ENCODE results near the gene APBA3. TPM values are rescaled to one million over a fixed set of nuclear protein-coding genes. Genes with fewer than 3 reads are reported as not detected.

Gene APBA3
- total RNA-seq, 4 donors from 2014 or later: 12.9 to 26.5 (median 22.7) TPM

- H3K4me3 ChIP-seq: no peak overlapping the region
- H3K9me3 ChIP-seq: peaks cover 0 to 22% (median 14%) of the 10 kb centered on the region in 3 donors
- TF ChIP-seq POLR2A (IDR thresholded peaks at IDR 0.05) (no peak), CTCF (IDR thresholded peaks at IDR 0.05) (no peak)
- WGBS, 2 donors: 90 to 100% methylated on average over 1 to 2 of the region's 13 CpGs
- H3K36me3 ChIP-seq: no peaks in the 10 kb centered on the region
- DNase-seq: no peak
- H3K4me1 ChIP-seq: peaks cover 6 to 16% (median 12%) of the 10 kb centered on the region in 3 donors
- H3K27ac ChIP-seq: no peak overlapping the region
- peaks cover 0 to 71% (median 0%) of the 10 kb centered on the region in 4 donors for H3K27me3 ChIP-seq
- intact Hi-C loops (cut with DNase I): no loop called here
Measured at GRCh38 chr19:3782903-3783302, 21.4 kb upstream of the APBA3 start.

- WGBS, 2 donors: 86 to 100% methylated on average over 1 of the region's 1 CpG
- DNase-seq: no peak
- H3K4me3 ChIP-seq: no peak overlapping the region
- peaks cover 0 to 68% (median 0%) of the 10 kb centered on the region in 4 donors for H3K27me3 ChIP-seq
- no peak for TF ChIP-seq POLR2A (IDR thresholded peaks at IDR 0.05)
- no peak for TF ChIP-seq CTCF (IDR thresholded peaks at IDR 0.05)
- no peak overlapping the region for H3K27ac ChIP-seq
- intact Hi-C loops (cut with DNase I): no loop called here
- peaks cover 6 to 16% (median 12%) of the 10 kb centered on the region in 3 donors for H3K4me1 ChIP-seq
- H3K9me3 ChIP-seq: peaks cover 0 to 22% (median 14%) of the 10 kb centered on the region in 3 donors
- no peaks in the 10 kb centered on the region for H3K36me3 ChIP-seq
Measured at GRCh38 chr19:3782330-3782729, 20.8 kb upstream of the APBA3 start.

- Histone ChIP-seq H3K9me3 (peaks cover 0 to 22% (median 14%) of the 10 kb centered on the region in 3 donors), H3K4me1 (peaks cover 6 to 16% (median 12%) of the 10 kb centered on the region in 3 donors), H3K4me3 (no peak overlapping the region), H3K27ac (no peak overlapping the region), H3K36me3 (no peaks in the 10 kb centered on the region), H3K27me3 (peaks cover 0 to 61% (median 0%) of the 10 kb centered on the region in 4 donors)
- 86 to 89% methylated on average over 2 of the region's 2 CpGs for WGBS, 2 donors
- DNase-seq: no peak
- TF ChIP-seq CTCF (IDR thresholded peaks at IDR 0.05) (no peak), POLR2A (IDR thresholded peaks at IDR 0.05) (no peak)
- intact Hi-C loops (cut with DNase I): no loop called here
Measured at GRCh38 chr19:3781603-3782002, 20.1 kb upstream of the APBA3 start.

- no peaks in the 10 kb centered on the region for H3K36me3 ChIP-seq
- DNase-seq: no peak
- WGBS, 2 donors: 79 to 80% methylated on average over 8 of the region's 9 CpGs
- no peak for TF ChIP-seq POLR2A (IDR thresholded peaks at IDR 0.05)
- TF ChIP-seq CTCF (IDR thresholded peaks at IDR 0.05): no peak
- peaks cover 0 to 22% (median 14%) of the 10 kb centered on the region in 3 donors for H3K9me3 ChIP-seq
- intact Hi-C loops (cut with DNase I): no loop called here
- no peak overlapping the region for H3K27ac ChIP-seq
- no peak overlapping the region for H3K4me3 ChIP-seq
- H3K4me1 ChIP-seq: peaks cover 6 to 13% (median 10%) of the 10 kb centered on the region in 3 donors
- H3K27me3 ChIP-seq: peaks cover 0 to 54% (median 0%) of the 10 kb centered on the region in 4 donors
Measured at GRCh38 chr19:3780786-3781304, 19.4 kb upstream of the APBA3 start.

GRCh38 chr19:3778899-3779723 lies 17.6 kb upstream of the APBA3 start:
- TF ChIP-seq POLR2A (IDR thresholded peaks at IDR 0.05) (no peak), CTCF (IDR thresholded peaks at IDR 0.05) (no peak)
- no peak overlapping the region for H3K27ac ChIP-seq
- H3K4me1 ChIP-seq: no peaks in the 10 kb centered on the region
- no peak for DNase-seq
- WGBS, 2 donors: 52 to 60% methylated on average over 2 to 5 of the region's 44 CpGs
- H3K27me3 ChIP-seq: peaks cover 0 to 36% (median 0%) of the 10 kb centered on the region in 4 donors
- intact Hi-C loops (cut with DNase I): no loop called here
- H3K9me3 ChIP-seq: peaks cover 0 to 22% (median 14%) of the 10 kb centered on the region in 3 donors
- H3K4me3 ChIP-seq: no peak overlapping the region
- H3K36me3 ChIP-seq: no peaks in the 10 kb centered on the region
